A549 (cell line): ENCODE data around the gene GAREM1. TPM values are rescaled to one million over a fixed set of nuclear protein-coding genes. Genes with fewer than 3 reads are reported as not detected.

Experiments used
- ATAC-seq, 2 experiments: fragments of 200-7000 bp in 1 of 2; fragments of >200 bp in 1 of 2; cut with Nextera tagmentation in 1 of 2; cut with Tn5 transposase in 1 of 2; 3 replicates each; pipeline versions ENCODE4 v1.8.0 to v1.9.1; 2018 to 2020; ENCODE audit warnings: mild to moderate bottlenecking in 1 of 2, moderate library complexity in 1 of 2
- CTCF ChIA-PET: fragments of 300-600 bp; sonication (Branson Sonifier 250); formaldehyde crosslinking; extraction: SDS; loops from one replicate; lab custom pipeline; 2021; ENCODE audit warnings: antibody characterized with exemption, inconsistent platforms; lab: Yijun Ruan, JAX
- POLR2A ChIA-PET: fragments of 350-600 bp; formaldehyde crosslinking; extraction: SDS; loops from one replicate; lab custom pipeline; 2021; ENCODE audit warnings: antibody characterized with exemption, inconsistent platforms; lab: Yijun Ruan, JAX
- DNase-seq, 2 experiments: peaks; one replicate each; pipeline versions ENCODE4 v3.0.0 to v3.0.0-alpha.2; 2011 to 2016; ENCODE audit warnings: low read depth in 1 of 2, low spot score in 1 of 2
- FAIRE-seq: peaks from 2 replicates; lab custom pipeline; 2011; peaks lifted over from hg19 to GRCh38; lab: Jason Lieb, UNC
- H3K27ac ChIP-seq, 2 experiments: fragments of >200 bp; sonication (Bioruptor Twin); formaldehyde crosslinking; 3 replicates each; pipeline ENCODE4 v1.5.1; 2016 to 2017
- H3K4me1 ChIP-seq: fragments of >200 bp; sonication (Bioruptor Twin); formaldehyde crosslinking; 3 replicates; pipeline ENCODE4 v1.6.1; 2016
- H3K4me2 ChIP-seq: fragments of >200 bp; sonication (Bioruptor Twin); formaldehyde crosslinking; 3 replicates; pipeline ENCODE4 v1.6.1; 2016
- H3K4me3 ChIP-seq: fragments of >200 bp; sonication (Bioruptor Twin); formaldehyde crosslinking; 3 replicates; pipeline ENCODE4 v1.5.1; 2016
- H3K9me3 ChIP-seq: fragments of >200 bp; sonication (Bioruptor Twin); formaldehyde crosslinking; 3 replicates; pipeline ENCODE4 v1.6.1; 2016
- CBX2 ChIP-seq: fragments of 200-600 bp; sonication (generic); IDR thresholded peaks from 2 replicates; pipeline ENCODE4 v1.6.1; 2016; ENCODE audit warnings: low read depth, mild to moderate bottlenecking, borderline replicate concordance
- CHD4 ChIP-seq: fragments of 200-600 bp; sonication (generic); IDR thresholded peaks from 2 replicates; pipeline ENCODE4 v1.6.1; 2016; ENCODE audit warnings: antibody characterized with exemption, mild to moderate bottlenecking, borderline replicate concordance
- EP300 ChIP-seq, 2 experiments: fragments of >200 bp; sonication (Bioruptor Twin); formaldehyde crosslinking; IDR thresholded peaks; 2 replicates in 1 of 2; 3 replicates in 1 of 2; pipeline ENCODE4 v1.6.1; 2016 to 2017
- ESRRA ChIP-seq: fragments of 150-350 bp; IDR thresholded peaks from 2 replicates; pipeline ENCODE4 v1.6.1; 2014; ENCODE audit warnings: mild to moderate bottlenecking, low read length, borderline replicate concordance
- FOSB ChIP-seq: fragments of 250-450 bp; sonication (Bioruptor Pico); IDR thresholded peaks from 2 replicates; pipeline ENCODE4 v1.5.0; 2020; ENCODE audit warnings: mild to moderate bottlenecking, moderate library complexity
- GATA3 ChIP-seq: IDR thresholded peaks from 2 replicates; pipeline ENCODE4 v1.6.1; 2012; ENCODE audit warnings: borderline replicate concordance
- HDAC2 ChIP-seq: fragments of 200-600 bp; sonication (generic); IDR thresholded peaks from 2 replicates; pipeline ENCODE4 v1.6.1; 2016
- HEYL ChIP-seq: fragments of 250-450 bp; sonication (Bioruptor Pico); IDR thresholded peaks from 2 replicates; pipeline ENCODE4 v1.8.0; 2021; ENCODE audit warnings: mild to moderate bottlenecking, moderate library complexity
- HOXB13 ChIP-seq: fragments of 250-450 bp; sonication (Bioruptor Pico); IDR thresholded peaks from 2 replicates; pipeline ENCODE4 v1.5.0; 2020; ENCODE audit warnings: low read depth, mild to moderate bottlenecking, moderate library complexity
- JUN ChIP-seq, 2 experiments: fragments of >200 bp; sonication (Bioruptor Twin); formaldehyde crosslinking; IDR thresholded peaks; 2 replicates in 1 of 2; 3 replicates in 1 of 2; pipeline ENCODE4 v1.6.1; 2016 to 2017
- JUNB ChIP-seq: fragments of >200 bp; sonication (Bioruptor Twin); formaldehyde crosslinking; IDR thresholded peaks from 2 replicates; pipeline ENCODE4 v1.6.1; 2016
- MAFK ChIP-seq: fragments of 450-650 bp; IDR thresholded peaks from 2 replicates; pipeline ENCODE4 v1.6.1; 2014; ENCODE audit not compliant: partially characterized antibody
- MAZ ChIP-seq: fragments of 150-350 bp; IDR thresholded peaks from 2 replicates; pipeline ENCODE4 v1.6.1; 2014; ENCODE audit warnings: antibody characterized with exemption, low read depth, low read length, borderline replicate concordance
- MYC ChIP-seq: IDR thresholded peaks from 2 replicates; pipeline ENCODE4 v1.6.1; 2012; ENCODE audit warnings: mild to moderate bottlenecking, inconsistent platforms, low read length, improper control_type of control experiment, borderline replicate concordance
- REST ChIP-seq: fragments of 200-600 bp; sonication (generic); IDR thresholded peaks from 2 replicates; pipeline ENCODE4 v1.6.1; 2016; ENCODE audit warnings: antibody characterized with exemption, mild to moderate bottlenecking, moderate library complexity
- RFX5 ChIP-seq: fragments of 450-650 bp; IDR thresholded peaks from 2 replicates; pipeline ENCODE4 v1.7.1; 2014; ENCODE audit warnings: antibody characterized with exemption, mild to moderate bottlenecking, moderate library complexity
- SREBF2 ChIP-seq: fragments of 450-650 bp; IDR thresholded peaks from 2 replicates; pipeline ENCODE4 v1.6.1; 2014; ENCODE audit warnings: mild to moderate bottlenecking, moderate library complexity
- TFCP2L1 ChIP-seq: fragments of 250-450 bp; sonication (Bioruptor Pico); IDR thresholded peaks from 2 replicates; pipeline ENCODE4 v1.5.0; 2021; ENCODE audit warnings: mild to moderate bottlenecking
- TP53 ChIP-seq: fragments of 250-450 bp; sonication (Bioruptor Pico); IDR thresholded peaks from 2 replicates; pipeline ENCODE4 v1.5.0; 2021; ENCODE audit warnings: mild to moderate bottlenecking, moderate library complexity
- ZC3H11A ChIP-seq: fragments of 450-650 bp; IDR thresholded peaks from 2 replicates; pipeline ENCODE4 v1.6.1; 2014; ENCODE audit warnings: antibody characterized with exemption, mild to moderate bottlenecking
- ZFP36 ChIP-seq: fragments of 450-650 bp; IDR thresholded peaks from 2 replicates; pipeline ENCODE4 v1.6.1; 2014; ENCODE audit warnings: borderline replicate concordance; ENCODE audit not compliant: partially characterized antibody
- ZSCAN20 ChIP-seq: fragments of 250-450 bp; sonication (Bioruptor Pico); IDR thresholded peaks from 2 replicates; pipeline ENCODE4 v1.8.0; 2022; ENCODE audit warnings: mild to moderate bottlenecking, moderate library complexity
- WGBS: methylation state at CpG from one replicate; pipeline ENCODE4 v1.1.6; 2017; ENCODE audit errors: missing lambda C conversion rate; 5-methylcytosine and 5-hydroxymethylcytosine counted together
- polyA plus RNA-seq, 4 experiments: library from polyadenylated mRNA; depleted of rRNA in 3 of 4; stranded (reverse); fragments of >200 nt; fragmentation: RNase III in 1 of 4; extraction: RNeasy Plus Mini Kit Qiagen cat#74134 plus additional on column Dnase treatment in 1 of 4; gene quantifications; 2 replicates in 3 of 4; 3 replicates in 1 of 4; pipeline ENCODE4 v1.2.3, GENCODE V29; 2011 to 2017
- TF ChIP-seq, protein P1 (sequence below): fragments of 250-450 bp; sonication (Bioruptor Pico); IDR thresholded peaks from 2 replicates; pipeline ENCODE4 v1.5.0; 2021; ENCODE audit warnings: mild to moderate bottlenecking, moderate library complexity, borderline replicate concordance
- TF ChIP-seq, protein P2 (sequence below): IDR thresholded peaks from 2 replicates; pipeline ENCODE4 v1.6.1; 2012

Gene GAREM1
- polyA plus RNA-seq, 2 of the 4 experiments (the other 2 are of a cell fraction): 1.3 to 5.0 TPM

- TF ChIP-seq, protein P1, sequence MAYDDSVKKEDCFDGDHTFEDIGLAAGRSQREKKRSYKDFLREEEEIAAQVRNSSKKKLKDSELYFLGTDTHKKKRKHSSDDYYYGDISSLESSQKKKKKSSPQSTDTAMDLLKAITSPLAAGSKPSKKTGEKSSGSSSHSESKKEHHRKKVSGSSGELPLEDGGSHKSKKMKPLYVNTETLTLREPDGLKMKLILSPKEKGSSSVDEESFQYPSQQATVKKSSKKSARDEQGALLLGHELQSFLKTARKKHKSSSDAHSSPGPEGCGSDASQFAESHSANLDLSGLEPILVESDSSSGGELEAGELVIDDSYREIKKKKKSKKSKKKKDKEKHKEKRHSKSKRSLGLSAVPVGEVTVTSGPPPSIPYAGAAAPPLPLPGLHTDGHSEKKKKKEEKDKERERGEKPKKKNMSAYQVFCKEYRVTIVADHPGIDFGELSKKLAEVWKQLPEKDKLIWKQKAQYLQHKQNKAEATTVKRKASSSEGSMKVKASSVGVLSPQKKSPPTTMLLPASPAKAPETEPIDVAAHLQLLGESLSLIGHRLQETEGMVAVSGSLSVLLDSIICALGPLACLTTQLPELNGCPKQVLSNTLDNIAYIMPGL (CRISPR knock-in tag): no peak
- TF ChIP-seq HDAC2 (no peak), TFCP2L1 (CRISPR knock-in tag) (no peak), MAZ (no peak), TP53 (CRISPR knock-in tag) (no peak)
Measured at GRCh38 chr18:32321826-32322225, 148.9 kb downstream of the GAREM1 start (continued).

DNA sequence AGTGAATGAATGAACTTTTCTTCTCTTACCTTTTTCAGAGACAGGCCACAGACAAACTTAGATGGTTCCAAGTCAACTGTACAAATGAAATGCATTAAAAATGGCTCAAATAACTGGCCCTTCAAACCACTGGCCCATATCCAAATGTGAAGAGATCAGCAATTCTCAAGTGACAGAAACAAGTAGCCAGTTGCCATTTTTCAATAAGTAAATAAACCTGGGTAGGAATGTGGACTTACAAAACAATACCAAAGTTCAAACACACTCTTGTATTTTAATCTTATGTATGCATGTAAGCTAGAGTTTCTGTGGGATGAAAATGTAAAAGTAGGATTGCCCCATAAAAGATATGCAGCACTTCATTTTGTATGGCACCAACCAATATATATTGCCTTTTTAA lies 151.6 kb downstream of the GAREM1 start:
- TF ChIP-seq JUNB: no peak
- no peak for TF ChIP-seq ZC3H11A
- TF ChIP-seq CHD4: no peak
- POLR2A ChIA-PET: no interaction called here
- no peak overlapping the region for H3K4me2 ChIP-seq
- peaks cover 17% of the 10 kb centered on the region for H3K4me1 ChIP-seq
- H3K4me3 ChIP-seq: no peak overlapping the region
- CTCF ChIA-PET: interaction anchor here (1.0 kb wide), 1 partner anchor 152 kb away, joined by 3 read pairs; the partner anchor contains the start of gene GAREM1
- no peak overlapping the region for H3K27ac ChIP-seq
- DNase-seq (no peak), ATAC-seq (no peak), FAIRE-seq (no peak)
- H3K9me3 ChIP-seq: no peaks in the 10 kb centered on the region

- ChIA-PET CTCF (interaction anchor here (1.0 kb wide), 1 partner anchor 152 kb away, joined by 3 read pairs; the partner anchor contains the start of gene GAREM1), POLR2A (no interaction called here)
- FAIRE-seq (no peak), ATAC-seq (no peak), DNase-seq (no peak)
- Histone ChIP-seq H3K4me2 (no peak overlapping the region), H3K4me1 (peaks cover 17% of the 10 kb centered on the region), H3K4me3 (no peak overlapping the region), H3K9me3 (no peaks in the 10 kb centered on the region), H3K27ac (no peak overlapping the region)
- 93% methylated on average over 4 of the region's 4 CpGs for WGBS
- TF ChIP-seq MYC: no peak
- TF ChIP-seq SREBF2: no peak
- TF ChIP-seq FOSB (CRISPR knock-in tag): no peak
- no peak for TF ChIP-seq ZFP36
- no peak for TF ChIP-seq ESRRA
- no peak for TF ChIP-seq MAFK
Measured at GRCh38 chr18:32318581-32318980, 152.1 kb downstream of the GAREM1 start.

DNA sequence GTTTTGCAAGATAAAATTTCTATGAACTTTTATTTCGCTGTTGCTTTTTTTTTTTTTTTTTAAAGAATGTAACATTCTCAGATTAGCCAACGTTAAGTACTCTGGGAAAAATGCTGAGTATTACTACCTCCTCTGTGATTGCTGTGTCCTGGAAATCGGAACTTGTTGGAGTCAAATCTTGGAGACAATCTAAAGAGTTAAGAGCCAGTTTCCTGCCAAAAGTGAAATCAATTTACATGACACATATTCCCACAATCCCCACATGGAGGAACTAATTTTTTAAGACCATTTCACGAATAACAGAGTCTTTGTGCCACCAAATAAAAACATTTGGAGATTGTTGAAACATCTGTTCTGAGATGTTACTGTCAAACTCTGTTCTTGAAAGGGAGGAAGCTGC lies 153.0 kb downstream of the GAREM1 start:
- ATAC-seq: no peak
- peak overlapping the region; percentile 48 to 70; a peak in 5 of 6 replicates for H3K27ac ChIP-seq
- H3K9me3 ChIP-seq: no peaks in the 10 kb centered on the region
- 59% methylated on average over 4 of the region's 4 CpGs for WGBS
- H3K4me2 ChIP-seq: peak overlapping the region; percentile 57
- POLR2A ChIA-PET: no interaction called here
- DNase-seq: no peak
- no peak overlapping the region for H3K4me3 ChIP-seq
- CTCF ChIA-PET: interaction anchor here (0.7 to 2.9 kb wide), 4 partner anchors 15 to 153 kb away, joined by 3 to 10 read pairs (median 3); partner anchors contain the start of gene GAREM1
- H3K4me1 ChIP-seq: peaks cover 17% of the 10 kb centered on the region
- no peak for FAIRE-seq
- TF ChIP-seq REST (no peak), HOXB13 (CRISPR knock-in tag) (no peak), ZSCAN20 (no peak), ZC3H11A (no peak), CBX2 (no peak), RFX5 (no peak), EP300 (IDR thresholded peaks at IDR 0.05) (no peak), JUN (IDR thresholded peaks at IDR 0.05) (no peak), HEYL (CRISPR knock-in tag) (no peak), GATA3 (no peak)
- TF ChIP-seq, protein P1 (CRISPR knock-in tag): no peak
- TF ChIP-seq, protein P2, sequence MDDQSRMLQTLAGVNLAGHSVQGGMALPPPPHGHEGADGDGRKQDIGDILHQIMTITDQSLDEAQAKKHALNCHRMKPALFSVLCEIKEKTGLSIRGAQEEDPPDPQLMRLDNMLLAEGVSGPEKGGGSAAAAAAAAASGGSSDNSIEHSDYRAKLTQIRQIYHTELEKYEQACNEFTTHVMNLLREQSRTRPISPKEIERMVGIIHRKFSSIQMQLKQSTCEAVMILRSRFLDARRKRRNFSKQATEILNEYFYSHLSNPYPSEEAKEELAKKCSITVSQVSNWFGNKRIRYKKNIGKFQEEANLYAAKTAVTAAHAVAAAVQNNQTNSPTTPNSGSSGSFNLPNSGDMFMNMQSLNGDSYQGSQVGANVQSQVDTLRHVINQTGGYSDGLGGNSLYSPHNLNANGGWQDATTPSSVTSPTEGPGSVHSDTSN: no peak
